MM.1S (cell line): ENCODE measurements around the gene NPIPB4.
"Not testable (repeated sequence)": the region's sequence is repeated elsewhere in the genome, so short reads cannot be mapped to it uniquely, and the experiment has no call there.

ENCODE experiments used
- CTCF ChIP-seq: fragments of 300-600 bp; sonication (generic); IDR thresholded peaks from 2 replicates; pipeline ENCODE4 v1.5.1; 2016; ENCODE audit warnings: antibody characterized with exemption, low read length, mixed read lengths
- EZH2phosphoT487 ChIP-seq: fragments of 300-600 bp; sonication (generic); IDR thresholded peaks from 2 replicates; pipeline ENCODE4 v1.6.1; 2018; ENCODE audit warnings: antibody characterized with exemption, low read length

GRCh38 chr16:21793310-21793709, 64.2 kb downstream of the NPIPB4 start:
- TF ChIP-seq EZH2phosphoT487, CTCF: not testable (repeated sequence)
